Endothelial cell of umbilical vein (primary cell): ENCODE results near the gene DAGLB. TPM values are rescaled to one million over a fixed set of nuclear protein-coding genes. Genes with fewer than 3 reads are reported as not detected.

Source experiments
- BruUV-seq: library from RNA; stranded (reverse); fragments of 400-500 nt; replicated peaks from 2 replicates; lab custom pipeline; 2021; lab: Mats Ljungman, UMichigan
- CTCF ChIA-PET: fragments of 300-600, 350-600 bp; sonication (Branson Sonifier 250); formaldehyde crosslinking; loops from one replicate; lab custom pipeline; 2021; ENCODE audit warnings: antibody characterized with exemption, inconsistent platforms; lab: Charles Lee
- POLR2A ChIA-PET: fragments of 300-600, 350-600 bp; sonication (Branson Sonifier 250); formaldehyde crosslinking; loops from one replicate; lab custom pipeline; 2021; ENCODE audit warnings: antibody characterized with exemption, inconsistent platforms; lab: Charles Lee
- DNase-seq: peaks from one replicate; pipeline ENCODE4 v3.0.0-alpha.2; 2011; ENCODE audit warnings: low read depth, low spot score
- FAIRE-seq: peaks from 2 replicates; lab custom pipeline; 2011; peaks lifted over from hg19 to GRCh38; lab: Jason Lieb, UNC
- H2AFZ ChIP-seq: 2 replicates; pipeline ENCODE4 v1.6.0; 2012; ENCODE audit warnings: low read depth, low read length, control low read depth, inconsistent platforms
- H3K27ac ChIP-seq: 2 replicates; pipeline ENCODE4 v1.5.1; 2011; ENCODE audit warnings: low read depth, mild to moderate bottlenecking, control low read depth, low read length, moderate library complexity; ENCODE audit not compliant: insufficient read depth
- H3K27me3 ChIP-seq, 2 experiments: 2 replicates each; pipeline versions ENCODE4 v1.6.0 to v1.6.1; 2011; ENCODE audit warnings: low read length in 2 of 2, mixed read lengths in 1 of 2; ENCODE audit not compliant: control insufficient read depth in 2 of 2, insufficient read depth in 2 of 2
- H3K36me3 ChIP-seq, 2 experiments: 2 replicates in 1 of 2; 3 replicates in 1 of 2; pipeline ENCODE4 v1.5.1; 2011; ENCODE audit warnings: low read length in 2 of 2, mild to moderate bottlenecking in 1 of 2, moderate library complexity in 1 of 2; ENCODE audit not compliant: control insufficient read depth in 2 of 2, insufficient read depth in 2 of 2; ENCODE audit errors: extremely low read depth in 1 of 2
- H3K4me1 ChIP-seq: 3 replicates; pipeline ENCODE4 v1.5.1; 2011; ENCODE audit warnings: mild to moderate bottlenecking, low read length; ENCODE audit not compliant: control insufficient read depth, insufficient read depth; ENCODE audit errors: extremely low read depth
- H3K4me2 ChIP-seq: 2 replicates; pipeline ENCODE4 v1.6.1; 2011; ENCODE audit warnings: low read length, control low read depth, mixed read lengths; ENCODE audit not compliant: insufficient read depth
- H3K4me3 ChIP-seq, 3 experiments: fragments of 200-600 bp in 1 of 3; sonication (generic), shearing (Covaris generic) in 1 of 3; replicated peaks in 1 of 3; 2 replicates each; pipeline ENCODE4 v1.5.1; 2011 to 2016; ENCODE audit warnings: control low read depth in 3 of 3, low read length in 3 of 3, mild to moderate bottlenecking in 2 of 3, inconsistent platforms in 1 of 3, low read depth in 1 of 3, moderate library complexity in 1 of 3; ENCODE audit not compliant: insufficient read depth in 1 of 3
- H3K79me2 ChIP-seq: 2 replicates; pipeline ENCODE4 v1.6.0; 2012; ENCODE audit warnings: low read length, inconsistent platforms; ENCODE audit not compliant: control insufficient read depth, insufficient read depth
- H3K9ac ChIP-seq: replicated peaks from 2 replicates; pipeline ENCODE3; 2011; ENCODE audit warnings: low read length, control low read depth; ENCODE audit not compliant: insufficient read depth; ENCODE audit errors: extremely low read depth
- H3K9me1 ChIP-seq: replicated peaks from 3 replicates; pipeline ENCODE4 v1.6.0; 2011; ENCODE audit warnings: mild to moderate bottlenecking, low read length; ENCODE audit not compliant: control insufficient read depth, insufficient read depth; ENCODE audit errors: extremely low read depth
- H3K9me3 ChIP-seq: replicated peaks from 2 replicates; pipeline ENCODE4 v1.5.1; 2012; ENCODE audit warnings: low read length, inconsistent platforms; ENCODE audit not compliant: control insufficient read depth, insufficient read depth
- H4K20me1 ChIP-seq: replicated peaks from 2 replicates; pipeline ENCODE3; 2011; ENCODE audit warnings: mild to moderate bottlenecking, low read length; ENCODE audit not compliant: control insufficient read depth, insufficient read depth; ENCODE audit errors: extremely low read depth
- CTCF ChIP-seq, 2 donors: IDR thresholded peaks; 1 replicate in 1 of 2; 2 replicates in 1 of 2; pipeline ENCODE4 v1.5.1; 2011; ENCODE audit warnings: low read length in 2 of 2, mild to moderate bottlenecking in 2 of 2, moderate library complexity in 2 of 2, control low read depth in 1 of 2, inconsistent platforms in 1 of 2, low read depth in 1 of 2; ENCODE audit not compliant: insufficient read depth in 1 of 2; ENCODE audit errors: extremely low read depth in 1 of 2
- EZH2 ChIP-seq: IDR thresholded peaks from 2 replicates; pipeline ENCODE4 v1.6.1; 2012; ENCODE audit warnings: borderline replicate concordance, low read depth, mild to moderate bottlenecking, moderate library complexity, low read length, inconsistent platforms; ENCODE audit not compliant: severe bottlenecking
- FOS ChIP-seq: IDR thresholded peaks from 2 replicates; pipeline ENCODE4 v1.6.1; 2011; ENCODE audit warnings: mild to moderate bottlenecking, low read length, moderate library complexity, borderline replicate concordance; ENCODE audit not compliant: insufficient read depth
- GATA2 ChIP-seq: IDR thresholded peaks from 2 replicates; pipeline ENCODE4 v1.7.0; 2011; ENCODE audit warnings: low read depth, mild to moderate bottlenecking, moderate library complexity, mixed read lengths, low read length; ENCODE audit not compliant: insufficient read length, insufficient read depth
- JUN ChIP-seq: IDR thresholded peaks from 2 replicates; pipeline ENCODE4 v1.6.1; 2011; ENCODE audit warnings: borderline replicate concordance, low read depth; ENCODE audit not compliant: insufficient read length, insufficient read depth
- MAX ChIP-seq: IDR thresholded peaks from 2 replicates; pipeline ENCODE4 v1.6.1; 2011; ENCODE audit not compliant: insufficient read depth, insufficient read length
- MYC ChIP-seq: IDR thresholded peaks from one replicate; pipeline ENCODE4 v1.6.1; 2011; ENCODE audit warnings: mild to moderate bottlenecking, low read depth, low read length
- POLR2A ChIP-seq: IDR thresholded peaks from 2 replicates; pipeline ENCODE4 v1.6.1; 2012; ENCODE audit warnings: low read depth, mild to moderate bottlenecking, control low read depth, low read length
- POLR2AphosphoS5 ChIP-seq: IDR thresholded peaks from 2 replicates; pipeline ENCODE4 v1.6.1; 2012; ENCODE audit warnings: low read depth, mild to moderate bottlenecking, control low read depth, low read length, moderate library complexity; ENCODE audit not compliant: insufficient read depth
- dilution Hi-C: fragments of 300-500 bp; cut with MboI; formaldehyde crosslinking; loops from one replicate; pipeline ENCODE4 v1.15.0; 2019; ENCODE audit warnings: low sequenced_read_pairs; ENCODE audit not compliant: extremely low pct_ligation_motif_present
- intact Hi-C: fragments of 100-400 bp; cut with micrococcal nuclease; formaldehyde crosslinking; loops from one replicate; pipeline ENCODE4 v1.10.0; 2022
- polyA plus RNA-seq, 4 experiments: library from polyadenylated mRNA; depleted of rRNA in 3 of 4; stranded (reverse) in 3 of 4; unstranded in 1 of 4; fragments of >200 nt; gene quantifications; 2 replicates each; pipeline versions ENCODE4 v1.2.1 to v1.2.3, GENCODE V29; 2011 to 2012; ENCODE audit warnings: missing spikeins in 1 of 4
- total RNA-seq: library from RNA; stranded (reverse); gene quantifications from 2 replicates; pipeline ENCODE4 v1.2.3, GENCODE V29; 2021

Gene DAGLB
- total and polyA plus RNA-seq, 2 donors (not counting 3 experiments of a cell fraction or from before 2014, with no cell fraction given) = 28.2 to 48.2 TPM

DNA sequence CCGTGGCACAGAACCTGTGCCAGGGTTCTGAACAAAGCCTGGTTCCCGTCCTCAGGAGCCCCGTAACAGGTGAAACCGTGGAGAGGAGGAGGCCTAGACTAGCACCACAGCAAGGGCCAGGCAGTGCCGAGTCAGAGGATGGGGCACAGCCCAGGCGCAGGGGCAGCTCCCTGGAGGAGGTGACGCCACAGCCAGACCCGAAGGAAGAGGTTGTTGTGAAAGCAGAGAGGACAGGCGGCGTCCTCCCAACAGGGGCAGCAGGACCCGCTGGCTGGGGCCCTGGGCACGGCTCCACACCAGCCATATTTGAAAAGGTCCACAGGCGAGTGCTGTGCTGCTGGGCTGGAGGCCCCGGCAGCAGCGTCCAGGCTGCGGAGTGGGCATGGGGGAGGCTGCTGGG is 25.7 kb downstream of the DAGLB start:
- Histone ChIP-seq H2AFZ (no peak overlapping the region), H3K4me2 (no peak overlapping the region), H4K20me1 (no peaks in the 10 kb centered on the region), H3K4me3 (no peak overlapping the region), H3K79me2 (no peaks in the 10 kb centered on the region), H3K9me1 (no peaks in the 10 kb centered on the region), H3K9me3 (no peaks in the 10 kb centered on the region), H3K4me1 (no peaks in the 10 kb centered on the region), H3K27me3 (no peaks in the 10 kb centered on the region), H3K9ac (no peak overlapping the region), H3K36me3 (peaks cover 0 to 20% of the 10 kb centered on the region in 2 experiments), H3K27ac (no peak overlapping the region)
- ChIA-PET POLR2A (no interaction called here), CTCF (interaction anchor here (1.3 kb wide), 1 partner anchor 15 kb away, joined by 3 read pairs; no protein-coding TSS in a partner anchor)
- intact Hi-C loops (no loop called here), dilution Hi-C loops (no loop called here)
- no peak for TF ChIP-seq GATA2
- no peak for TF ChIP-seq CTCF (IDR thresholded peaks at IDR 0.05; ENCODE audit: extremely low read depth in 1 of 2, insufficient read depth in 1 of 2, low read depth in 1 of 2, low read length in 2 of 2)
- no peak for TF ChIP-seq JUN
- no peak for TF ChIP-seq EZH2
- no peak for TF ChIP-seq FOS
- no peak for TF ChIP-seq POLR2AphosphoS5
- no peak for TF ChIP-seq POLR2A
- TF ChIP-seq MYC = no peak
- no peak for TF ChIP-seq MAX
- no peak for FAIRE-seq
- DNase-seq = no peak
- no TSS peak for BruUV-seq
